Measurements from ENCODE around the gene ATF7.

- no peak for TF ChIP-seq EP300 (IDR thresholded peaks at IDR 0.05)
- TF ChIP-seq POLR2A (IDR thresholded peaks at IDR 0.05) = no peak
- TF ChIP-seq CTCF (IDR thresholded peaks at IDR 0.05) = no peak
- TF ChIP-seq POLR2AphosphoS5 (IDR thresholded peaks at IDR 0.05) = no peak
Measured at GRCh38 chr12:53579545-53579955, 46.6 kb downstream of the ATF7 start.
